DND-41 (cell line): ENCODE measurements around the gene TRRAP.

Experiments used
- EZH2 ChIP-seq: IDR thresholded peaks from 3 replicates; pipeline ENCODE4 v1.6.1; 2012; ENCODE audit warnings: borderline replicate concordance, low read depth, mild to moderate bottlenecking, moderate library complexity, low read length, inconsistent platforms; ENCODE audit not compliant: severe bottlenecking
- TF ChIP-seq, protein P1 (sequence below): IDR thresholded peaks from 2 replicates; pipeline ENCODE4 v1.5.1; 2012; ENCODE audit warnings: borderline replicate concordance, low read length, moderate library complexity, mild to moderate bottlenecking; ENCODE audit not compliant: poor library complexity, severe bottlenecking; ENCODE audit errors: extremely low read depth

DNA sequence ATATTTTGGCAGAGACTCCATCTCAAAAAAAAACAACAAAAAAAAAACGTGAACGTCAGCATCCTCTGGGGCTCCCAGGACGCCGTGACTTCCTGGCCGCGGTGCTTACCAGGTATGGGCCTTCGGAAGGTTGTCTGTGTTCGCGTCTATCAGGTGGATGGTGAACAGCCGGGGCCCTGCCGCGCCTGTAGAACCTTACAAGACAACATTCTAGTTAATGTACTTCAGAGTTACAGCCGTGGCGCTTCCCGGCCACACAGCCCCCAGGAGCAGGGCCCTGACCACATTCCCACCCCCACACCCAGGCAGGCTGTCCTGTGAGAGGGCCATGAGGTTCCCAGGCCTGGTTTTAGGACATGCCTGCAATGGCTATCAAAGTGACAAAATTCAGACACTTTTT, 154.6 kb downstream of the TRRAP start:
- TF ChIP-seq, protein P1, sequence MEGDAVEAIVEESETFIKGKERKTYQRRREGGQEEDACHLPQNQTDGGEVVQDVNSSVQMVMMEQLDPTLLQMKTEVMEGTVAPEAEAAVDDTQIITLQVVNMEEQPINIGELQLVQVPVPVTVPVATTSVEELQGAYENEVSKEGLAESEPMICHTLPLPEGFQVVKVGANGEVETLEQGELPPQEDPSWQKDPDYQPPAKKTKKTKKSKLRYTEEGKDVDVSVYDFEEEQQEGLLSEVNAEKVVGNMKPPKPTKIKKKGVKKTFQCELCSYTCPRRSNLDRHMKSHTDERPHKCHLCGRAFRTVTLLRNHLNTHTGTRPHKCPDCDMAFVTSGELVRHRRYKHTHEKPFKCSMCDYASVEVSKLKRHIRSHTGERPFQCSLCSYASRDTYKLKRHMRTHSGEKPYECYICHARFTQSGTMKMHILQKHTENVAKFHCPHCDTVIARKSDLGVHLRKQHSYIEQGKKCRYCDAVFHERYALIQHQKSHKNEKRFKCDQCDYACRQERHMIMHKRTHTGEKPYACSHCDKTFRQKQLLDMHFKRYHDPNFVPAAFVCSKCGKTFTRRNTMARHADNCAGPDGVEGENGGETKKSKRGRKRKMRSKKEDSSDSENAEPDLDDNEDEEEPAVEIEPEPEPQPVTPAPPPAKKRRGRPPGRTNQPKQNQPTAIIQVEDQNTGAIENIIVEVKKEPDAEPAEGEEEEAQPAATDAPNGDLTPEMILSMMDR = no peak
- no peak for TF ChIP-seq EZH2
